HL-60/S4 (cell line): ENCODE results near the gene FOXL2.

Experiments
- in situ Hi-C: fragments of 300-500 bp; cut with MboI; formaldehyde crosslinking; loops from 2 replicates; pipeline ENCODE4 v1.14.3; 2022; ENCODE audit warnings: low sequenced_read_pairs

FOXL2 gene

DNA sequence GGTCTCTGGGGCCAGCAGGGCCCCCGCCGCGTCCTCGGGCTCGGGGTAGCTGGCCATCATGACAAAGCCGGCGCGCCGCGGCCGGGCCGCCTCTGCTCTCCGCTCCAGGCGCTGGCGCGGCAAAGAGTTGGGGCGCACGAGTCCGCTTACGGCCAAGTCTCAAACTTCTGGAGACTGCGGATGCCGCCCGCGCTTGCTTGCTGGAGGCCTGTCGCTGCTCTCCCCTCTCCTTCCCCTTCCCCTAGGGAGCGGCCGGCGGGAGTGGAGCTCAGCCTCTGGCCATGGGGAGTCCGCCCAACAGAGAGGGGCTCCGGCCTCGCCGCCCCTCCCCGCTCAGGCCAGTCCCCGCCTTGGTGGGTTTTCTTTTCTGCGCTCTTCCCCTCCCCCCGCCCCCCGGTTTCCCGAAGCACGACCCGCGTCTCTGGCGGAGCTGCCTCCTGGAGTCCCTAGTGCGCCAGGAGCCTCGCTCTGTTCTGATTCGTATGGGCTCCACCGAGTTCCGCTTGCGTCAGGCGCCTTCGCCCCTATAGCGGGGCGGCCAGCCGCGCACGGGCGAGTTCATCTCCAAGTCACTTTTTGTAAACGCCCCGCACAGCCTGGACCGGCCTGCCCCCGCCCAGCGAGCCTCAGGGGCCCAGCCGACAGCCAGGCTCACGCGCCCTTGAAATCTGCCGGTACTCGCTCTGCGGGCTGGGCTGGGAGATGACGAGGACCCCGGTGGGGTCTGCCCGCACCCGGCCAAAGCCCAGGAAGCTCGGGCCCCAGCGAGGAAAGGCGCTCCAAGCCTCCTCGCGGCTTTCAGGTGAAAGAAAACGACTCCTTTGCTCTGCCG is at the start of gene FOXL2, which contains the start of gene FOXL2NB:
FOXL2 (minus strand) TSS at position 475 of the 832 bp plus-strand sequence; CDS start at position 60, 415 bp downstream.
FOXL2NB (plus strand) TSS at position 555 of the 832 bp plus-strand sequence; CDS start at position 703, 148 bp downstream.
- in situ Hi-C loops: loop anchor here (25.0 kb wide), 1 partner anchor 860 kb away; no protein-coding TSS in a partner anchor

DNA sequence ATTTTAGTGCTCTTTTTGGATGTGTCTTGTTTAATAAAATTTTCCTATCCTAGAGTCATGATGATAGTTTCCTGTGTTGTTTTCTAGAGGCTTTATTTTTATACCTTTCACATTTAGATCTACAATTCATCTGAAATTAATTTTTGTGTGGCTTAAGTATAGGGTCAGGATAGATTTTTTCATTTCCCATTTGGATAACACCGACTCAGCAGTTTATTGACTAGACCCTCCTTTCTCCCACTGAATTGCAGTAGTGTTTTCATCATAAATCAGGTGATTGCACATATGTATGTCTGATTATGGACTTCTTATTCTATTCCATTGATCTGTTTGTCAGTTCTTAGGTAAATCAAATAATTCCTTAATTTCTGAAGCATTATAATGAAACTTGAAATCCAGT is 48.8 kb upstream of the FOXL2 start:
- in situ Hi-C loops: no loop called here

GRCh38 chr3:138987181-138987580 is 40.2 kb upstream of the FOXL2 start:
- in situ Hi-C loops: no loop called here

DNA sequence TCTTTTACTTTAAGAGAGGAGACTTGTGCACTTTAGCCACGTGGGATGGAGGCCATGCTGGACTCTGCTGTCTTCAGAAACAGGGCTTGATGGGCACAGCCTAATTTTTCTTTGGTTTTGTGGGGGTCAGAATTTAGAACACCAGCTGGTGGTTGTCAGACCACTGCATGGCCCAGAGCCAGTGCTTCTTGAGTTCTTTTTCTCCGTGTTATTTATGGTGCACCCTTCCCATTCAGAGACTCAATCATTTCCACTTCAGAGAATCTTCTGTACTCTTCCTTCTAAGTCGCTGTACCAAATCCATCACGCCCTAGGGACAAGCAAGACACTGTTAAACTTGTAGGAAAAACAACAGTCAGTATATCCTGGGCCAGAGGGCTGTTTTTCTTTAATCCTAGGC is 39.0 kb upstream of the FOXL2 start:
- in situ Hi-C loops: no loop called here

GRCh38 chr3:138984816-138985215 is 37.9 kb upstream of the FOXL2 start:
- in situ Hi-C loops: no loop called here

GRCh38 chr3:138976047-138976446 is 29.1 kb upstream of the FOXL2 start:
- in situ Hi-C loops: no loop called here

DNA sequence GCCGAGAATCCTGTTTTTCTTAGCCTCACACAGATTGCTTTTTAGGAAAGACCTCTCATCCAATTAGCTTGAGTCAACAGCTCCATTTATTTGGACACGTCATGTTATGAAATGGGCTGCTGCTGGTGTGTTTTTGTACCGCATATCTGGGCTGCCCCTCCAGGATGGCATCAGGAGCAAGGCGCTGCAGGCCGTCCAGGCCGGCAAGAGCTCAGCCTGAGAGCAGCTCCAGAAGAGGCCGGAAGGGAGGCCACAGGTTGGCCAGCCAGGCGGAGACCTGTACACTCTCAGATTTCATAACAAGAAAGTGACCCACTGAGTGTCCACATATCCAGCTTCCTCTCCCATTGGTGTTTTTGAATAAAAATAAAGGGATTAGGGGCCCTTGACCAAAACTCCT is 28.4 kb upstream of the FOXL2 start:
- in situ Hi-C loops: no loop called here

- in situ Hi-C loops: no loop called here
Observed at GRCh38 chr3:138974462-138974861, 27.5 kb upstream of the FOXL2 start.

DNA sequence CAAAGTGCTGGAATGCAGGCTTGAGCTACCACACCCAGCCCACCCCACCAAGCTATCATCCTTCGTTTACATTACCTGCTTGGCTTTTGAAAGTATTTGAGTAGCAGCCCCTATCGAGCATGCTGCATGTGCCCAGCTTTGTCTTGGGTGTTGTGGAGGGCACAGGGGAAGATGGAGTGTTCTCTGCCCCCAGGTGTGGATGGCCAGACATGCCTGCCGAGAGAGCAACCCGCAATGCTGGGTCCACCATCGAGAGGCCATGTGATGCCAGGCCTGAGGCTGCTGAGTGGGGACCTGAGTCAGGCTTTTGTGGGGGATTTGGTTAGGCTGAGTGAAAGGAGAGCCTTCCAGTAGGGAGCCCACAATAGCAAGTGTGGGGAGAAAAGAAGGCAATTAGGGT is 26.0 kb upstream of the FOXL2 start:
- in situ Hi-C loops: no loop called here

- in situ Hi-C loops: no loop called here
Observed at GRCh38 chr3:138971766-138972320, 24.9 kb upstream of the FOXL2 start.

DNA sequence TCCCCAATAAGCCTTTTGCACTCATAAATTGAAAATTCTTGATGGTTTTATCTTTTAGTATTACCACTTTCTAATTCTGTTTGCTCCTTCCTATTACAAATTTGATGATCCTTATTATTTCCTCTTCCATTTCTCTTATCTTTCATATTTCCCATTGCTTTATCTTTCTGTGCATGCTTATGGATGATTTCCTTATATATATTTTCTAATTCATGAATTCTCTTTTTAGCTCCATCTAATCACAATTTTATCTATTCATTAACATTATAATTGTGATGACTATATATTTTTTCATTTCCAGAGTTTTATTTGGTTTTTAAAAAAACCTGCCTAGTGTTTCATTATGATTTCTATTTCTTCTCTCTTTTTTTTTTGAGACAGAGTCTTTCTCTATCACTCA is 18.0 kb upstream of the FOXL2 start:
- in situ Hi-C loops: no loop called here

GRCh38 chr3:138964264-138964663 is 17.3 kb upstream of the FOXL2 start:
- in situ Hi-C loops: no loop called here

- in situ Hi-C loops: no loop called here
Observed at GRCh38 chr3:138962854-138963560, 16.1 kb upstream of the FOXL2 start.

DNA sequence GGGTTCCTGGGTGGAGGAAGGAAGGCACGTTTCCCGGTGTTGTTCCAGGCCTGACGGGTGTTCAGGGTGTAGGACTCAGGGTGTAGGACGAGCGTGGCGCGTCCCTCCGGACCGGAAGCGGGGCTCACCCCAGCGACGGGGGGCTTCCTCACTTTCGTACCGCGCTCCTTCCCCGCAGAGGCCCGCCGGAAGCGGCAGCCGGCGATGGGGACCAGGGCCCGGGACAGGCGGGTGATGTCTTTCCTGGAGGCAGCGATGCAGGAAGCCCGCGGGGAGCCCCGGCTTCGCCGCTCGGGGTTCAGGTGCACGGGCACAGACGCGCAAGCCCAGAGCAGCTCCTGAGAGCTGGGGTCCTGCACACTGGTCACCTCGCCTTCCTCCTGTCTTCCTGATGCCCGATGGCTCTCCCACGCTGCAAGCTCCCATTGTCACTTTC is 13.5 kb upstream of the FOXL2 start:
- in situ Hi-C loops: no loop called here

DNA sequence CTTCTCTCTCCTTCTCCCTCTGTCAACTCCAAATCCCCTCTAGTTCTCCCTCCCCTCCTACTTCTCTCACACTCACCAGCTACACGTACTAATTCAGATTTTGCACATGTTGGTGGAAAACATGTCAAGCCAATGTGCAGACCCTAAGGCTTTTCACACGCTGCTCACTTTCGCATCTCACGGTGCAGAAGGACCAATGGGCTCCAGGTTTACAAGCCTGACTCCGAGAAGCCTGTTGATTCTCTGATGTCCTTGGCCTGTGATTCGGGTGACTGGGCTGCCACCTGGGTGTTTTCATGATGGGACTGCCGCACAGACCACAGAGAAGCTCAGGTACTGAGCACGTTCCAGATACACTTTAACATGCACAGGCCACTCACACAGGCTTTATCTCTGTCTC is 3.8 kb upstream of the FOXL2 start:
- in situ Hi-C loops: no loop called here

DNA sequence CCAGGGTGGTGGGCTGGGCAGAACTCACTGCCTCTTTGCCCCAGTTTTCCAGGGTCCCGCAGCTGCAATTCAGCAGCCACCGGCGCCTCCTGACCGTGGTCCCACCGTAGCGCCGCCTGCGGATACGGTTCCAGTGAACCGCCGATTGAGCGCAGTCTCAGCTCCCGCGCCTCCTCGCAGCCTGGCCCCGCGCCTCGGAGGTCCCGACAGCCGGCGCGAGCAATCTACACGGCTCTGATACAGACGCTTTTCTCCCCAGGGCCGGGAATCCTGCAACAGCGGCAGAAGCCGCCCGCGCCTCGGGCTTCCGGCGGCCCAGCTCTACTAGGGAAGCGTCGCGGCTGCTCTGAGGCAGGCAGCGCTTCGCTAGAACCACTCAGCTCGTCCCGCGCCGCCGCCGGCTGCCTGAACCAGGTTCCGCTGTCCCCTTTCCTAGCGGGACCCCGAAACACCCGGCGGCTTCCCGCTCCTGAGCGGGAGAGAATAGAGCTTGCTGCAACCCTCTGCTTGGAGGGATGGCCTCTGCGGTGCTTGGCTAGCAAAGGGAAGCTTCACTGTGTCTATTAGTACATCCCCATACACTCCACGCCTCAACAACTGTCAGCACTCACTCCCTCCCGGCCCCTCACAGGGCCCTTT is 3.2 kb upstream of the FOXL2 start:
- in situ Hi-C loops: no loop called here

GRCh38 chr3:138949445-138950005 is 2.6 kb upstream of the FOXL2 start:
- in situ Hi-C loops: loop anchor here (25.0 kb wide), 1 partner anchor 862 kb away; no protein-coding TSS in a partner anchor

- in situ Hi-C loops: loop anchor here (25.0 kb wide), 1 partner anchor 862 kb away; no protein-coding TSS in a partner anchor
Observed at GRCh38 chr3:138949002-138949418, 2.1 kb upstream of the FOXL2 start.

- in situ Hi-C loops: loop anchor here (25.0 kb wide), 1 partner anchor 861 kb away; no protein-coding TSS in a partner anchor
Observed at GRCh38 chr3:138948371-138949001, 1.5 kb upstream of the FOXL2 start.

DNA sequence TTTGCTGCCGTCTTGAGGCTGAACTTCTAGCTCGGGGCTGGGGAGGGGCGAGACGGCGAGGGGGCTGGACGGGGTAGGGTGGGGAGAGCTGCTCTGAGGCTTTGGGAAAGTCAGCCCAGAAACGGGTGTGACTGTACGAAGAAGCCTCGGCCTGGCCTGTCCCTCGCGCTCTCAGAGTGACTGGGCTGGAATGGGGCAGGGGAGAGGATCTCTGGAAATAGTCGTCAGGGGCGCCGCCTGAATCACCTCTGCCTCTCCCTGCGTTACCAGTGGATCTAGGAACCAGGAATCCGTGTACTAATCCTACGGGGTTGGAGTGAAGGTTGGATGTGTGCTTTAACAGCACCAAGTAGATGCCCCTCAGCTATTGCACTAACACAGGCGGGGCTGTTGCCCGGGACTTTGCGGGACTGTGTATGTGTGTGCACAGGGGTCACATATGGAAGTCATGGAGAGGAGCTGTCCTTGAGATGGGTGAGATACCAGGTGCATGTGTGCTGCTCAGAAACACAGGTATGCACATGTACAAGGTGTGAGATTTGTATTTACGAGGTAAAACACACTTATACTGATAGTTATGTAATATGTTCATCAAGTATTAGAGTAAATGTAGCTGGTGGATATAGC is 671 bp upstream of the FOXL2 start:
- in situ Hi-C loops: loop anchor here (25.0 kb wide), 1 partner anchor 860 kb away; no protein-coding TSS in a partner anchor
